Hypothalamus (tissue), 51 donors: ENCODE results near the gene CBFA2T3.

Source experiments
- DNase-seq, 51 donors: peaks; one replicate each; lab custom pipeline; 2025; lab: John Stamatoyannopoulos, UW

CBFA2T3 gene

DNA sequence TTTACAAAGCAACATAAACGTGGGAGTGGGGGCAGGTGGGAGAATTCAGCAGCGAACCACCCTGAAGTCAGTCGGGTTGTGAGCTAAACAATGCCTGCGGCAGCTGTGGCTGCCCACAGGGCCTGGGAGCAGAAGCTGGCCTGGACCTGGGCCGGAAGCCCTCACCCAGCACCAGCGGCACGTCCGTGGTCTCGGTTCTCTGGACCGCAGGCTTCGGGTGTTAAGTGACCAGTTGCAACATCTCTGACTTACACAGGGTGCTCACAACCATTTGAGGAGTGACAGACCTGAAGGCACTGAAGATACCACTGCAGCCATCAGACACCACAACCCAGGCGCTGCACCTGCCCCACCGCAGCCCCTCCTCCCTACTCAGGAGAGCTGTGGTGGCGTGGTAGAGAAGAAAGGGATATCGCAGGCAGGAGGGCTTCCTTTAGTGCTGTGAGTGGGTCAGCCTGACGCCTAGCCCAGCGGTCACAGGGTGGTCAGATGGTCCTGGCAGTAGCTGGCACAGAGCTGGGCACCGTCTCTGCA lies 33.8 kb downstream of the CBFA2T3 start:
- no peak for DNase-seq

DNA sequence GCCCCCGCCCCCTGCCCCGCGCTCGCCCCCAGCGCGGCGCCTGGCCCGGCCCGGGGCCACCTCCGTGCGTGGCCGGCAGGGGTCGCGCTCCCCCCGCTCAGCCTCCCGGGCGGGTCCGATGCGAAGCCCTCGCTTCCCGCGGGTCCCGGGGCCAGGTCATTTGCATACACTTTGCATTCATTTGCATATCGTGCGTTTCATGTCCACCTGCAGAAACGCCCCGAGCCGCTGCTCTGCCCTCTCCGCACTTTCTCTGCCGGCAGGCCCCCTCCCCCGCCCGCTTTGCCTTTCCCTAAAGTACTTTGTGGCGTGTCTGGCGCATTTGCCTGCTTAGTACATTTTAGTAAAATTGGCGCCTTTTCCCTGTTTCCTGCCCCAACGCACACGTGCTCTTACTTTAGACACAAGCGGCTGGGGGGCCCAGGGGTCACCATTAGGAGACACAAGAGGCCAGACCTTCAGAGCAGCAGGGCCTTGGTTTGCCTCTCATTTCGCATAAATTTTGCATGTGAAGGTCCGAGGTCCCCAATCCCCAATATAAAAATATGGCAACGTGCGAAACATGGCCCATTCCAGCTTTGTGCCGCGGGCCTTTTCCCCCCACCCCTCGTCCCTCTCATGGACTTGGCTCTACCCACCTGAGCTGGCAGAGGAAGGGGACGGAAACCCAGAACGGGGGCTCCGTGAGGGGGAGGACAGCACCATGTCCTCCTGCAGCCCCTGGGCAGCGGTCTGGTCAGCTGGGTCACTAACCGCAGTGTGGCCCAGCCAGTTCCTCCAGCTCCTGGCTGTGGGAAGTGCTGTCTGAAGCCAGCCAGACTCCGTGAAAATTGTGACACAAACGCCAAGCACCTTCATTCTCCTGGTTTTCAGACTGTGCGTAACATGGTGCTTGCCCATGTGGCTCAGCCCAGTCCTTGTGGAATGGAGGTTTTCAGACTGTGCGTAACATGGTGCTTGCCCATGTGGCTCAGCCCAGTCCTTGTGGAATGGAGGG lies 34.8 kb downstream of the CBFA2T3 start:
- peak in 17 of 51 donors; percentile 6 to 53 (median 22) for DNase-seq

DNA sequence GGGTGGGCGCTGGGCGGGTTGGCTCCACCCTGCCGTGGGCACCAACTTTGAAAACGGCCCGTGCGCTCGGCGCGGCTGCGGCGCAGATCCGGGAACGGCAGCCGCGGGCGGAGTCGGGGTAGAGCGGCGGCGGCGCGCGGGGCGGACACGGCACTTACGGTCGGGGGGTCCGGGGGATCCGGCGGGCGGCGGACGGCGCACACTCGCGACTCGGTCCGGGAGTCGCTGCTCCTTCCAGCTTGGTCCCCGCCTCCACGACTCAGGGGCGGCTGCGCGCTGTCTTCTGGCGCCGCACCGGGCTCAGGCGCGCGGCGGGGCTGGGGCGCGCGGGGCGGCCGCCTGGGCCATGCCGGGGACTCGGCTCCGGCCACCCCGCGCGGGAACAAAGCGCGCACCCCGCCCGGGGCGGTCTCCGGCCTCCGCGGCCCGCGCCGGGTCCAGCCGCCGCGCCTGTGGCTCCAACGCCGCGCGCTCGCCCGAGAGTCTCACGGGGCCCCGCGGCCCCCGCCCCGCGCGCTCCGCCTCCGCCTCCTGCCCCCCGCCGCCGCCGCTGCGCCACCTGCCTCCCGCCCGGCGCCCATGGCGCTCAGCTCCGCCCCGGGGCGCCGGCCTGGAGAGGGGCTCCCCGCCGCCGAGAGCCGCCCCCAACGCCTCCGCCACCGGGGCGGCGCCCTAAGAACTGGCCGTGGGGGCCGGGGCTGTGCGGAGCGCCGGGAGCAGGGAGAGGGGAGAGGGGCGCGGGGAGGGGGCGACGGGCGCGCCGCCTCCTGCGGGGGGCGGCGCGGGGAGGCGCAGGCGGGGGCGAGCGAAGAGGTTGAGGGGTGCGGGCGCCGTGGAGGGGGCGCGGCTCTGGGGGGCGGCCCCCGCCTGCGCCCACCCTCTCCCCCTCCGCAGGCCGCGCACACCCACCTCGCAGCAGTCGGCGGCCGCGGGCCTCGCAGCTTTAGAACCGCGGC lies 35.9 kb downstream of the CBFA2T3 start:
- peak in 3 of 51 donors; percentile 19 to 37 (median 30) for DNase-seq

DNA sequence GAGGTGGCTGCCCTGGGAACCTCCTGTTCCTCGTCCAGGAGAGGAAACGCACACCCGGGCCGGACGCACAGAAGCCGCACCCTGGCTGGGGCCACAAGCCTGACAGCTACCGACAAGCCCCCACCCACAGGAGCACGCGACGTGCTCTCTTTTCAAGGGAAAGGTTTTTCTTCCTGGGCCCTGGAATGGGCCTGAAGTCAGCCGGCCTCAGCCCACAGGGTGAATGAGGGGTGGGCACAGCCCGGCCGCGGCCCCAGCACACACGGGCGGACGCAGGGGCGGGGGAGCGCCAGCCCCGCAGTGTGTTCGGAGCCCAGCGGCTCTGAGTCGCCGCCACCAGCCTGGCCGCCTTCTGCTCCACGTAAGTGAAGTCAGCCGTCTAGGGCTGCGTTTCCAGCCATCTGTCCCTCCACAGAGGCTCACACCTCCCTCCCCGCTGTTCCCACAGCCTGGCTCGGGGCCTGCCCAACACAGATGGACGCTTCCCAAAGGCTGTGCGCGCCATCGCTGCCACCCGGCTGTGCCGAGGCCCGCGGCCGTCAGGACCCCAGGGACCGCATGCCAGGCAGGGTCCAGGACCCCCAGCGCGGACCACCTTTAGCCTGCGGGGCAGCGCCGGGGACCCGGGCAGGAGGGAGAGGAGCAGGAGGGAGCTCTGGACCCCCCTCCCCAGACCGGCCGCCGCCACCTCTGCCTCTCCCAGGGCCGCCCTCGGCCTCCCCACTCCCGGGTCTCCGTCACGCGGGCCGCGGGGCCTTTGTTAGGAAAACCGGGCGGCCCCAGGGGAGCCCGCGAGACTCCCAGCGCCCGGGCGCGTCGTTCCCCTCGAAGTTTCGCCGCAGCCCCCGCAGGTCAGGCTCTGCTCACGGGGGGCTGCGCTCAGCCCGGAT lies 36.8 kb downstream of the CBFA2T3 start:
- peak in 1 of 51 donors; percentile 42 for DNase-seq

DNA sequence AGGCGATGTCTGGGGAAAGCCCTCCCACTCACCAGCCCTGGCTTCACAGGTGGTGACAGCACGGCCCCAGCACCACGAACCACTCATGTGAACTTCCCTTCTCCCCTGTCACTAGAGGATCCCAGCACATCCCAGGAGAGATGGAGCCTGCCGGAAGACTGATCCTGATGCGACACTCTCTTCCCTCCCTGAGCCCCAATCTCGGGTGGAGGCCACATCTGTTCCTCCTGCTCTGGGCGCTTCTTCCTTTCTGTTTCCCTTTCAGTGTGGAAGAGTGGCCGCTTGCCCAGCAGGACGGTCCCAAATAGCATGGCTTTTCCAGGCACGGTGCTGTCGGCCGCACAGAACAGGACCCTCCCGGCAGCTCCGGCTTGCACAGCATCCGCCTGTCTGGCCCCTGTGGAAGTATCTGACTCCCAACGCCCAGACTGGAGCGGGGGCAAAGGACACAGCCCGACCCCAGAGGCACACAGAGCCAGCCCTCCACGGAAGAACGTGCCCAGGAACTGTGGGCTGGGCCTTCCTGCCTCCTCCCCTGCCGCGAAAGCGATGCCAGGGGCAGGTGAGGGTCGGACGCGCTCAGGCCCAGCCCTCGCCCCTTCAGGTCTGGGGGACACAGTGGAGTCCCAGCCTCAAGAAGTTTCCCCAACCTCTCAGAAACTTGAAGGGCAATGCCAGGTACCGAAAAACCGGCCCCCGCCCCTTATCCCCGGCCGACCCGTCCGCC lies 37.6 kb downstream of the CBFA2T3 start:
- peak in 1 of 51 donors; percentile 41 for DNase-seq

DNA sequence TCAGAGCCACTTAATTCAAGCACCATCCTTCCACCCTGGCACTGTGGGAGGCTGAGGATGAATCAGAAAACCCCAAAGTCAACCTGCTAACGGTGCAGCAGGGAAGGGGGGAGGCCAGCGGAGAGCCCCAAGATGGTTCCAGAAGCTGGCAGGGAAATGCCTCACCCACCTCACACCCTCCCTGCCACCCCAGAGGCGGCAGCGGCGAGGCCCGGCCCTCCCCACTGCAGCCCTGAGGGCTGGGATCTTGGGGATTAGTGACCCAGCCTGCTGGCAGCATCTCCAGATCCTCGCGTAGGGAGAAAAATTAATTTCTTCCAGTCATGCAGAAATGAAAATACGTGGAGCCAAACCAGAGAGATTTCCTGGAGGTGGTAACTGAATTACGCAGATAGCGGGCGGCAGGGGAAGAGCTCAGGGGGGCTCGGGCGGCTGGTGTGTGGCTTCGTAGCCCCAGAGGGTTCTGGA lies 38.2 kb downstream of the CBFA2T3 start:
- DNase-seq = peak in 3 of 51 donors; percentile 18 to 66 (median 48)

DNA sequence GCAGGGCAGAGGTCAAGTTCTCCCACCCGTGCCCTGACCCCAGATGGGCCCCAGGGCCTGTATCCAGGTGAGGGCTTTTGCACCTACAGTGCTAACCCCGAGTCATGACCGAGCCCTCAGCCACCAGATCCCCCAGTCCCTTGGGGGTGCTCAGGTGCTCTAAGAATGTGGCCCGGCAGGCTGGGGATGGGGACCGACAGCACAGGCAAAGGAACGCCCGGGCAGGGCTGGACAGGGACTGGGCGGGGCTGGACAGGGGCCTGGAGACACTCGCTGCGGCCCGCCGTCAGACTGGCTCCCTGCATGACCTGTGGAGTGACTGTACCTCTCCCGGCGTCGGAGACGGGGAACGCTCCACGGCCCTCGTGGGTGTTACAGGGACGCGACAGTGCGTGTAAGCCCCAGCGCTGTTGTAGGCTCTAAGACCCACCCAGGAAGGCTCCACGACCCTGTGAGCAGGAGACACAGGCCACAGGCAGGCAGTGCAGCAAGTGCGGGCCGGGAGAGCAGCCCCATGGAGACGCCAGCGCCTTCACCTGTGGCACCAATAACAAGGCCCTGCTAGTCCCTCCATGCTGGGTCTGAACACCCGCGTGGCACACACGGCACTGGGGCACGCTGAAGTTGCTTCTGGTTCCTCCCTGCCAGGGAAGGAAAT lies 38.8 kb downstream of the CBFA2T3 start:
- DNase-seq = no peak

DNA sequence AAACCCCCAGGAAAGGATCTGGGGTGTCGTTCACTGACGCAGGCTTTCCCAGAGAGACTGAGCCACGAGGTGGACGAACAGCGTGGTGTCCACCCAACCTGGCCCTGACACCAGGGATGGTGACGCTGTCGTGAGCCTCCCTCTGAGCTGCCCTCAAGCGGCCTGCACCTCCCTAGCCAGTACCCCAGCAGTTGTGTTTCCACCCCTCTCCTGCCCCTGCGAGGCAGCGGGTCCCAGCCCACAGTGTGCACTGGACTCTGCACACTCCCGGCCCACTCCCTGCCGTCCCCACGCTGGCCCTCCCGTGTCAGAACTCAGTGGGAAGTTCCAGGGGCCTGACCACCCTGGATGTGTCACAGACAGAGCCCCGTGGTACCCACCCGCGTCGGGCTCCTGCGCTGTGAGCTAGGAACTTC lies 39.8 kb downstream of the CBFA2T3 start:
- no peak for DNase-seq

DNA sequence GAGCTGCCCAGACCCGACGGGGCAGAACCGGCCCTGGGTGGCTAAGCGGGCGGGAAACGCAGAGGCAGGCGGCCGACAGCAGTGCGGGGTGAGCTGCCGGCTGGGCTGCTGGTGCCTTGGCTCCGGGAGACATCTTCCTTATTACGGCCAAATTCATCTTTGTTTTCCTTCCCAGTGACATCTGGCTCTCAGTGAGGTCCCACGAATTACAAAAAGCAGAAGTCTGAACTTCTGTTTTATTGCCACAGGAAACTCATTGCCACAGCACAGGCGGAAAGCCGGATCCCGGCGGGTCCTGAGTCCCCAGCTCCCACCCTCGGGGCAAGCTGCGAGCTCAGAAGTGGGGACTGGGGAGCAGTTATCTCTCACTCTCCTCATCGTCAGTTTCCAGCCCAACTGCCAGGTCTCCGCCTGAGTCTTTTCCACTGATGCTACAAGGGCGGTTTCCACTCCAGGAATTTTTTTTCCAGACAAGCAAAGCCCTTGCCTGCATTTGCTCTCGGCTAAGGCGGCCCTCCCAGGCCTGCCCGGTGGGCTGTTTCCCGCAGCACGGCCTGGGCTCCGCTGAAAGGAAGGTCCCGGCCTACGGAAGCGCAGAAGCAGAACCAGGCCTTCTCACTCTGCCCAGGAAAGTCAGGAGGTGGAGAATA lies 40.3 kb downstream of the CBFA2T3 start:
- DNase-seq = peak in 3 of 51 donors; percentile 10 to 26 (median 12)

DNA sequence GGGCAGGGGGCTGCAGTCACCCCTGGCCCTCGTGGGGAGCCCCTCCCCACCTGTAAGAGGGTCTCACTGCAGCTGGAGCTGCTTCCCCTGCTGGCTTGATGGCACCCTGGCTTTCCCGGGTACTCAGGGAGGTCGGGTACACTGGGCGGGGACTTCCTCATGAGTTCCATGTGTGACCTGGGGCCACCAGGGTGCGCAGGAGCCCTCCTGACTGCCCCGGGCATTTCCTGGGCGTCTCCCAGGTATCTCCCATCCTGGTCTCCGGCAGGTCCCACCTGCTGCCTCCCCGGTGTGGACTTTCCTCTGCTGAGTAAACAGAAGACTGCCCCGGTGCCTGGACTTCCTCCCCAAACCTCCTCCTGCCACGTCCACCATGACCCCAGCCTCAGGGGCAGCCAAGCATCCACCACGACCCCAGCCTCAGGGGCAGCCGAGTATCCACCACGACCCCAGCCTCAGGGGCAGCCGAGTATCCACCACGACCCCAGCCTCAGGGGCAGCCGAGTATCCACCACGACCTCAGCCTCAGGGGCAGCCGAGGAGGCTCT lies 40.9 kb downstream of the CBFA2T3 start:
- no peak for DNase-seq

DNA sequence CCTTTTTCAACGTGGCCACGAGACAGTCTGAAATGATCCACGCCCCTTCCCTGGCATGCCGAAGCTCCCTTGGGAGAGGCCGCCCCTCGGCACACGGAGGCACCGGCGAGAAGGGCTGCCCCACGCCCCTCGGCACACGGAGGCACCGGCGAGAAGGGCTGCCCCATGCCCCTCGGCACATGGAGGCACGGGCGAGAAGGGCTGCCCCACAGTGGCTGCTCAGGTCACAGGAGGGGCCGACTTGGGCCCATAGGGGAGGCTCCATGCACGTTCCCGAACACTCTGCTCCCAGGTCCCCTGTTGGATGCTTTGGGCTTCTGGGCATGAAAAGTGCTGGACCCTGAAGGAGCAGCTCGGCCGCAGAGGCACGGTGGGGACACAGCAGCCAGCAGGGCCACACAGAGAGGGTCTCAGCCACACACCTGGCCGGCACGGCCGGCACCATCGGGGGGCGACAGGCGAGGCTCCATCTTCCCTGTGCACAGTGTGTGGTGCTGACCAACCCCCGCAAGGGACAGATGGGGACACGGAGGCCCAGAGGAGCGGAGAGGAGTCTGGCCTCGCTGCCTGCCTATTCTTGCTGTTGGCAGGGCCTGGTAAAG lies 42.8 kb downstream of the CBFA2T3 start:
- no peak for DNase-seq

DNA sequence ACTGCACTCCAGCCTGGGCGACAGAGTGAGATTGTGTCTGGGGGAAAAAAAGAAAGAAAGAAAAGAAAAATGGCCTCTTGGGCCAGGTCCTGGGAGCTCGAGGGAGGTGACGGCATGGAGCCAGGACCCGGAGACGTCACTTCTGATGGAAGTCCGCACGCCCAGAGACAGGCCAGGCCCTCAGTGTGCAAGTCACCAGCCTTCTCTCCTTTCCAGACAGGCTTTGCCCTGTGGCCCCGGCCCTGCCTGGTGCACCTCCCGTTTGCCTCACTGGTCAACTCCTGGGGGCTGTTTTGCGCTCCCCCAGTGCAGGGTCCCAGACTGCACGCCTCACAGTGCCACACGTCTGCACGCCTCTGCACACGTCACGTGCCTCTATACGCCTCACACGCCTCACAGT lies 44.1 kb downstream of the CBFA2T3 start:
- no peak for DNase-seq

DNA sequence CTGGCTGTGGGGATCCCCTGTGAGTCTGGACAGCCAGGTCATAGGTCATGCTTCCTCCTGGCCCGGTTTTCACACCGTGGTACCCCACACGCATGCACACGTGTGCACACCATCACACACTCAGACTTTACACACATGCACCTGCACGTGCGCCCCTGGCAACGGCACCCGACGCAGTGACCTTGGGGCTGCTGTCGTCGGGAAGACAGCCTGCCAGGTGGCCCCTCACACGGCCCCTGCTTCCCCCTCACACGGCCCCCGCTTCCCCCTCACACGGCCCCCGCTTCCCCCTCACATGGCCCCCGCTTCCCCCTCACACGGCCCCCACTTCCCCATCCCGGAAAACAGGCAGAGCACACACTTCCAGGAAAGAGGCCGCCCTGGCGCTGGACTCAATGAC lies 45.1 kb downstream of the CBFA2T3 start:
- DNase-seq = no peak

DNA sequence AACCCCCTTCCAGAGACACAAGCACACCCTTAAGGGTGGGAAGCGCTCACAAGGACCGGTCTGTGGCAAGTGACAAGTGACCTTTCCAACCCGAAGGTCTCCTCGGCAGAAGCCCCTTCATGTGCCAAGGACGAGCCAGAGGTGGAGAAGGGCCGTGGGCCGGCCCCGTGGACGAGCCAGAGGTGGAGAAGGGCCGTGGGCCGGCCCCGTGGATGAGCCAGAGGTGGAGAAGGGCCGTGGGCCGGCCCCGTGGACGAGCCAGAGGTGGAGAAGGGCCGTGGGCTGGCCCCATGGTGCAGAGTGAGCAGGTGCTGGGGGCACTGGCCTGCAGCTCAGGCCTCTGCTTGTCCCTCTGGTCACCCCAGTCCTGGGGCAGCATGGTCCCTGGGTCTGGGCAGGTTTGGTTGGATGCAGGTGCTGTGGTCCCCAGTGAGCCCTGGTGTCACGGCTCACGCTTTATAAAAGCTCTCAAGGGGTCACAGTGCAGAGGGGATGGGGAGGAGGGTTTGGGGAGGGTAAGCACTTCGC lies 45.6 kb downstream of the CBFA2T3 start:
- DNase-seq = no peak

DNA sequence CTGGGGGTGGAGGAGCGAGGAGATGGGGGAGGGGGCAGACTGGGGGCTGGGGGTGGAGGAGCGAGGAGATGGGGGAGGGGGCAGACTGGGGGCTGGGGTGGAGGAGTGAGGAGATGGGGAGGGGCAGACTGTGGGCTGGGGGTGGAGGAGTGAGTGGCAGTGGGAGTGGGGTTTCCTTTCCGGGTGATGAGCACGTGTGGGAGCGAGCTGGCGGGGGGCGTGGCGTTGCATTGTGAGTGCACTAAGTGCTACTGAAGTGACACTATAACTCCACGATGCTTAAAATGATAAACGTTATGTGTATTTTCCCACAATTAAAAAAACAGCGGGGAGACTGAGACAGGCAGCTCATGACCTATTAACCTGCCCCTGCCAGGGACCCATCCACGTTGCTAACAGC lies 46.3 kb downstream of the CBFA2T3 start:
- DNase-seq = no peak

DNA sequence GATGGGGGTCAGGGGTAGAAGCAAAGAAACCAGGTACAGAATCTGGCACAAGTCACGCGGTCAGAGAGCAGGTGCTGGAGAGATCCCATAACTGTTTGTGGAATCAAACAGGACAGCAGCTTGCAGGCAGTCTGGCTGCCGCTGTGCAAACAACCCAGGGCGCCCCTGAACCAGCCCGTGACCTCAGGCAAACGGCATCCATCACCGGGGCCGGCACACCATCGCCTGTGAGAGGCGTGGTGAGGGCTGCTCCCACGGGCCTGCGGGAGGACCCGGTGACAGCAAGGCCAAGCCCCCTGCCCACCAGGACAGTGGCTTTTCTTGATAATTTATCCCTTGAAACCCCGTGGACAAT lies 47.9 kb downstream of the CBFA2T3 start:
- no peak for DNase-seq
